ENCODE measurements around the gene CLEC17A. TPM values are rescaled to one million over a fixed set of nuclear protein-coding genes. Genes with fewer than 3 reads are reported as not detected.

The CLEC17A gene
- total RNA-seq, 2 experiments from 2014 or later: 27.4 to 51.1 TPM

GRCh38 chr19:14661372-14661924, 78.6 kb downstream of the CLEC17A start:
- H3K36me3 ChIP-seq (ENCODE audit: insufficient read depth, low read length): no peaks in the 10 kb centered on the region
- TF ChIP-seq EZH2phosphoT487 (IDR thresholded peaks at IDR 0.05; ENCODE audit: borderline replicate concordance, low read depth, low read length) (no peak), CTCF (conservative IDR thresholded peaks at IDR 0.05; ENCODE audit: low read length) (no peak)
- POLR2A ChIA-PET: no interaction called here
- H3K4me2 ChIP-seq (ENCODE audit: low read length): no peak overlapping the region
- CTCF ChIA-PET (ENCODE audit: unreplicated experiment): no interaction called here
- H3K27ac ChIP-seq (ENCODE audit: low read depth, low read length, poor library complexity, severe bottlenecking): no peak overlapping the region
- no peaks in the 10 kb centered on the region for H4K20me1 ChIP-seq (ENCODE audit: insufficient read depth, low read length)
- no TSS peak for BruUV-seq (replicated peaks)
- intact Hi-C loops (cut with micrococcal nuclease; ENCODE audit: unreplicated experiment): no loop called here
- no peaks in the 10 kb centered on the region for H3K9me2 ChIP-seq (ENCODE audit: insufficient read depth, low read length)
- H3K9me3 ChIP-seq (ENCODE audit: low read length): no peaks in the 10 kb centered on the region
- H3K79me2 ChIP-seq (ENCODE audit: insufficient read depth, low read depth, low read length): no peaks in the 10 kb centered on the region
- no peak overlapping the region for H2AFZ ChIP-seq (ENCODE audit: low read length)
- no peak overlapping the region for H3K4me3 ChIP-seq (ENCODE audit: low read depth, low read length, poor library complexity, severe bottlenecking)
- DNase-seq (ENCODE audit: low spot score): no peak
- H3K4me1 ChIP-seq (ENCODE audit: insufficient read depth, low read length, poor library complexity, severe bottlenecking): no peaks in the 10 kb centered on the region

Small RNA genes within 50 kb of the gene (small RNA-seq; reads per million reads assigned to genes)
- gene AC022149.2 (not detected), gene RN7SL842P (not detected)

Other genes starting within 250 kb of the CLEC17A start
- gene ADGRE5, start 201.6 kb upstream of the CLEC17A start, total RNA-seq (2014; rRNA removed; shearing (Covaris generic)): 12.5 and 13.8 TPM in 2 replicates
- 47.5 and 48.7 TPM in 2 replicates for gene ADGRE5, start 201.6 kb upstream of the CLEC17A start, total RNA-seq (2022)
- 425 and 474 TPM in 2 replicates for gene DDX39A, start 163.7 kb upstream of the CLEC17A start, total RNA-seq (2014; rRNA removed; shearing (Covaris generic))
- gene DDX39A, start 163.7 kb upstream of the CLEC17A start, total RNA-seq (2022): 294 and 316 TPM in 2 replicates
- gene PKN1, start 149.8 kb upstream of the CLEC17A start, total RNA-seq (2014; rRNA removed; shearing (Covaris generic)): 117 and 125 TPM in 2 replicates
- 233 and 246 TPM in 2 replicates for gene PKN1, start 149.8 kb upstream of the CLEC17A start, total RNA-seq (2022)
- gene PTGER1, start 107.7 kb upstream of the CLEC17A start, total RNA-seq (2014; rRNA removed; shearing (Covaris generic)): not detected in 2 replicates
- gene PTGER1, start 107.7 kb upstream of the CLEC17A start, total RNA-seq (2022): 0.23 TPM in 1 of 2 replicates, not detected in the other
- 18.5 and 26.9 TPM in 2 replicates for gene GIPC1, start 87.0 kb upstream of the CLEC17A start, total RNA-seq (2014; rRNA removed; shearing (Covaris generic))
- gene GIPC1, start 87.0 kb upstream of the CLEC17A start, total RNA-seq (2022): 37.6 and 38.3 TPM in 2 replicates
- gene DNAJB1, start 64.7 kb upstream of the CLEC17A start, total RNA-seq (2014; rRNA removed; shearing (Covaris generic)): 62.9 and 76.7 TPM in 2 replicates
- 51.7 and 63.7 TPM in 2 replicates for gene DNAJB1, start 64.7 kb upstream of the CLEC17A start, total RNA-seq (2022)
- gene TECR, start 53.5 kb upstream of the CLEC17A start, total RNA-seq (2014; rRNA removed; shearing (Covaris generic)): 52.3 and 81.4 TPM in 2 replicates
- 128 and 130 TPM in 2 replicates for gene TECR, start 53.5 kb upstream of the CLEC17A start, total RNA-seq (2022)
- 282 and 301 TPM in 2 replicates for gene NDUFB7, start 11.0 kb upstream of the CLEC17A start, total RNA-seq (2014; rRNA removed; shearing (Covaris generic))
- gene NDUFB7, start 11.0 kb upstream of the CLEC17A start, total RNA-seq (2022): 137 and 141 TPM in 2 replicates
- gene ADGRE3, start 91.8 kb downstream of the CLEC17A start, total RNA-seq (2014; rRNA removed; shearing (Covaris generic)): not detected in 2 replicates
- gene ADGRE3, start 91.8 kb downstream of the CLEC17A start, total RNA-seq (2022): not detected in 2 replicates
- gene ZNF333, start 107.0 kb downstream of the CLEC17A start, total RNA-seq (2014; rRNA removed; shearing (Covaris generic)): 26.1 and 27.3 TPM in 2 replicates
- 25.0 and 30.8 TPM in 2 replicates for gene ZNF333, start 107.0 kb downstream of the CLEC17A start, total RNA-seq (2022)
- gene ADGRE2, start 195.5 kb downstream of the CLEC17A start, total RNA-seq (2014; rRNA removed; shearing (Covaris generic)): not detected in 2 replicates
- gene ADGRE2, start 195.5 kb downstream of the CLEC17A start, total RNA-seq (2022): 0.11 TPM in 1 of 2 replicates, not detected in the other

All from OCI-LY7 (cell line).